ENCODE measurements around the gene ZBTB20.
A peak's percentile ranks its signal among the peaks of the same experiment; 100 is the strongest.

Gene ZBTB20

DNA sequence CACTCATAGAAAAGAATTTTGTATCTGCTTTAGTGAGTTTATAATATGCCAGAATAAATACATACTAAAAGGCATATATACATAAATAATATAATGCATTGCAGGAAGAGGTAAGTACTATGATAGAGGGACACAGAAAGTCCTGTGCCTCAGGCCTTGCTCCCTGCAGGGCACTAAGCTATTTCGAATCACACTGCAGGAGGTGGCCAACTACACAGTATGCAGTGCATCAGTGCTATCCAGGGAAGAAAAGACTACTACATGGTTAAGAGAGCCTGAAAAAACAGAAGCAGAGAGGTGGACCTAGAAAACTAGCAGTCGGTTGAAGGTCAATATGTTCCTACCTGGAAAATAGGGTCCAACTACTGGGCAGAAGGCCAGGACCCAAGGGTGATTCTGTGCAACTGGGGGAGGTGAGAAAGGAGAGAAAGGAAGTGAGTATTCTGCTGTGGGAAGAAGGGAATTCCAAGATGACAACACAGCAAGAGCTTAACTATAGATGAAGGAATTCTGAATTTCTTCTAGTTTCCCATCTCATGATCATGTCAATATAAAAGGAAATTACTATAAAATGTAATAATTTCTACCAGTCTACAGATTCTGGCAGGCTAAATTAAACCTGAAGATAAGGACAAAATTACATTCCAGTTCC is 218.0 kb downstream of the ZBTB20 start:
- Histone ChIP-seq H3K27ac (ENCODE audit: insufficient read depth in 1 of 2, low read depth in 1 of 2, low read length in 2 of 2, poor library complexity in 1 of 2, severe bottlenecking in 2 of 2) (no peak overlapping the region), H3K4me1 (ENCODE audit: control extremely low read depth in 1 of 4, control insufficient read depth in 4 of 4, insufficient read depth in 4 of 4, low read length in 3 of 4) (peaks cover 14 to 36% (median 21%) of the 10 kb centered on the region in 4 experiments), H3K4me3 (ENCODE audit: control insufficient read depth in 1 of 7, extremely low read depth in 1 of 7, insufficient read depth in 4 of 7, low read depth in 2 of 7, low read length in 6 of 7) (no peak overlapping the region), H3K36me3 (ENCODE audit: control insufficient read depth in 4 of 4, insufficient read depth in 4 of 4, low read length in 3 of 4) (peaks cover 0 to 3% (median 2%) of the 10 kb centered on the region in 4 experiments), H3K27me3 (replicated peaks in 2 of 5; ENCODE audit: control insufficient read depth in 4 of 5, insufficient read depth in 5 of 5, low read length in 4 of 5) (no peaks in the 10 kb centered on the region), H3K9me3 (ENCODE audit: control extremely low read depth in 1 of 5, control insufficient read depth in 4 of 5, insufficient read depth in 2 of 5, low read depth in 1 of 5, low read length in 4 of 5) (no peaks in the 10 kb centered on the region)
- no peak for DNase-seq
- ChIA-PET CTCF (interaction anchor here (1.3 kb wide), 1 partner anchor 60 kb away, joined by 3 read pairs; no protein-coding TSS in a partner anchor), POLR2A (no interaction called here)
- 100% methylated on average over 2 of the region's 2 CpGs for WGBS (ENCODE audit: insufficient coverage)

DNA sequence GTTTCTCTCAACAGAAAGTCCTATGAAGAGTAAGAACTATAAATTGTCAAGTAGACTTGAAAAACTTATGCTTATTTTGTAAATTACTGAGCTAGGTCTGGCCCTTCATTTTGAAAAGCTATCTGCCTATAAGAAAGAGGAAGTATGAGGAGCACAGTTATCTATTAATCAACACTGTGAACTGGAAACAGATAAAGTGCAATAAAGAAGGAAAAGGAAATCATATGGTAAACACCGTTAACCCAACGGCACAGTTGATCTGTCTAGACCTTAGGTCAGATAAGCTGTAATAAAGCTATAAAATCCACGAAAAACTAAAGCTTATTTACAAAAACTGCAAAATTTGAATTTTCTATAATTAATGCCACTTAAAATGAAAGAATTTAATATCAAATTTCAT is 242.5 kb downstream of the ZBTB20 start:
- ChIA-PET CTCF (interaction anchor here (1.3 to 1.9 kb wide), 4 partner anchors 17 to 76 kb away, joined by 3 to 11 read pairs (median 5); no protein-coding TSS in a partner anchor), POLR2A (no interaction called here)
- no peaks in the 10 kb centered on the region for H3K27me3 ChIP-seq (replicated peaks in 2 of 5; ENCODE audit: control insufficient read depth in 4 of 5, insufficient read depth in 5 of 5, low read length in 4 of 5)
- peaks cover 0 to 10% (median 0%) of the 10 kb centered on the region in 5 experiments for H3K9me3 ChIP-seq (ENCODE audit: control extremely low read depth in 1 of 5, control insufficient read depth in 4 of 5, insufficient read depth in 2 of 5, low read depth in 1 of 5, low read length in 4 of 5)
- H3K4me1 ChIP-seq (ENCODE audit: control extremely low read depth in 1 of 4, control insufficient read depth in 4 of 4, insufficient read depth in 4 of 4, low read length in 3 of 4) = peaks cover 12 to 55% (median 25%) of the 10 kb centered on the region in 4 experiments
- peak overlapping the region in 1 of 7 experiments; percentile 34 for H3K4me3 ChIP-seq (ENCODE audit: control insufficient read depth in 1 of 7, extremely low read depth in 1 of 7, insufficient read depth in 4 of 7, low read depth in 2 of 7, low read length in 6 of 7)
- no CpG with 5 or more reads among the region's 3 CpGs for WGBS (ENCODE audit: insufficient coverage)
- peaks cover 0 to 8% (median under 1%) of the 10 kb centered on the region in 4 experiments for H3K36me3 ChIP-seq (ENCODE audit: control insufficient read depth in 4 of 4, insufficient read depth in 4 of 4, low read length in 3 of 4)
- H3K27ac ChIP-seq (ENCODE audit: insufficient read depth in 1 of 2, low read depth in 1 of 2, low read length in 2 of 2, poor library complexity in 1 of 2, severe bottlenecking in 2 of 2) = peak overlapping the region; percentile 57 to 87
- peak; percentile 68 to 87 (median 74) for DNase-seq

DNA sequence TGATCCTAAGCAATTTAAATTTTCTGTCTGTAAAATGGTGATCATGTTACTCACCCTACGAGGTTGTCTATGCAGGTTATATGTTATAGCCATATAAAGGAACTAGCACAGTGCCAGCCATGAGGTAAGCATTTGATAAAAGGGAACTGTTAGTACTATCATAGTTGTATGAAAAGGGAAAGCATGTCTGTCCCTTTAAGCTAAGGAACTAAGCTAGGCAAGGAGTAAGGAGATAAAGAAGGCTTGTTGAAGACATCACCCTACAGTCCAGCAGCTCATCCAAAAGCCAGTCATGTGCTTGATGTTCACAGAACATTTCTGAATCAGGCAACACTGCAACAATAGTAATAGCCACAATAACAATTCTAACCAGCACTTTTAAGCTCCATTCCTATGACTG is 243.9 kb downstream of the ZBTB20 start:
- ChIA-PET CTCF (interaction anchor here (0.7 to 2.1 kb wide), 9 partner anchors 10 to 74 kb away, joined by 3 to 10 read pairs (median 3); no protein-coding TSS in a partner anchor), POLR2A (interaction anchor here (1.3 kb wide), 1 partner anchor 10 kb away, joined by 3 read pairs; no protein-coding TSS in a partner anchor)
- H3K9me3 ChIP-seq (ENCODE audit: control extremely low read depth in 1 of 5, control insufficient read depth in 4 of 5, insufficient read depth in 2 of 5, low read depth in 1 of 5, low read length in 4 of 5) = peaks cover 0 to 2% (median 0%) of the 10 kb centered on the region in 5 experiments
- H3K27ac ChIP-seq (ENCODE audit: insufficient read depth in 1 of 2, low read depth in 1 of 2, low read length in 2 of 2, poor library complexity in 1 of 2, severe bottlenecking in 2 of 2) = peak overlapping the region; percentile 19 to 87
- peaks cover 0 to 4% (median under 1%) of the 10 kb centered on the region in 4 experiments for H3K36me3 ChIP-seq (ENCODE audit: control insufficient read depth in 4 of 4, insufficient read depth in 4 of 4, low read length in 3 of 4)
- H3K4me3 ChIP-seq (ENCODE audit: control insufficient read depth in 1 of 7, extremely low read depth in 1 of 7, insufficient read depth in 4 of 7, low read depth in 2 of 7, low read length in 6 of 7) = no peak overlapping the region
- no peaks in the 10 kb centered on the region for H3K27me3 ChIP-seq (replicated peaks in 2 of 5; ENCODE audit: control insufficient read depth in 4 of 5, insufficient read depth in 5 of 5, low read length in 4 of 5)
- H3K4me1 ChIP-seq (ENCODE audit: control extremely low read depth in 1 of 4, control insufficient read depth in 4 of 4, insufficient read depth in 4 of 4, low read length in 3 of 4) = peaks cover 16 to 67% (median 26%) of the 10 kb centered on the region in 4 experiments
- DNase-seq = peak; percentile 20 to 79 (median 67)
- WGBS (ENCODE audit: insufficient coverage) = 29% methylated on average over 1 of the region's 1 CpG

DNA sequence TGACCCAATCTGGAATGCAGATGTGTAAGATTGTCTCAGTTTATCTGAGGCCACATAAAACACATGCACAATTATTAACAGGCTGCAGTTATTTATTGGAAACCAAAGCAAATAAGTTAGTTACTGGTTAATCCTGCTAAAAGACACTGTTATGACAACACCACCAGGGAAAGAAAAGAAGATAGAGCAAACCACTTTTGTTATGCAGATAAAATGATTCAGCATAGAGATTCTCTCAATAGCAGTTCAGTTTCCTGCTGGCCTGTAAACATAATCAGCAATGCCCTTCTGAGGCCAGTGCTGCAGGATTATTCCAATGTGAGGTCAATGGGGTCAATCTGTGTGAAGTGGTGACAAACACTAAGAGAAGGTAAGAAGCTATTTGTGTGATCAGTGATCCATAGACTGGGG is 244.4 kb downstream of the ZBTB20 start:
- peaks cover 16 to 67% (median 26%) of the 10 kb centered on the region in 4 experiments for H3K4me1 ChIP-seq (ENCODE audit: control extremely low read depth in 1 of 4, control insufficient read depth in 4 of 4, insufficient read depth in 4 of 4, low read length in 3 of 4)
- ChIA-PET CTCF (interaction anchor here (0.7 to 2.1 kb wide), 8 partner anchors 9 to 69 kb away, joined by 3 to 10 read pairs (median 3); no protein-coding TSS in a partner anchor), POLR2A (interaction anchor here (1.3 kb wide), 1 partner anchor 9 kb away, joined by 3 read pairs; no protein-coding TSS in a partner anchor)
- DNase-seq = peak in 1 of 3 donors; percentile 15
- H3K27me3 ChIP-seq (replicated peaks in 2 of 5; ENCODE audit: control insufficient read depth in 4 of 5, insufficient read depth in 5 of 5, low read length in 4 of 5) = no peaks in the 10 kb centered on the region
- H3K27ac ChIP-seq (ENCODE audit: insufficient read depth in 1 of 2, low read depth in 1 of 2, low read length in 2 of 2, poor library complexity in 1 of 2, severe bottlenecking in 2 of 2) = peak overlapping the region; percentile 19 to 87
- H3K4me3 ChIP-seq (ENCODE audit: control insufficient read depth in 1 of 7, extremely low read depth in 1 of 7, insufficient read depth in 4 of 7, low read depth in 2 of 7, low read length in 6 of 7) = no peak overlapping the region
- H3K9me3 ChIP-seq (ENCODE audit: control extremely low read depth in 1 of 5, control insufficient read depth in 4 of 5, insufficient read depth in 2 of 5, low read depth in 1 of 5, low read length in 4 of 5) = no peaks in the 10 kb centered on the region
- H3K36me3 ChIP-seq (ENCODE audit: control insufficient read depth in 4 of 4, insufficient read depth in 4 of 4, low read length in 3 of 4) = peaks cover 0 to 1% (median 0%) of the 10 kb centered on the region in 4 experiments

DNA sequence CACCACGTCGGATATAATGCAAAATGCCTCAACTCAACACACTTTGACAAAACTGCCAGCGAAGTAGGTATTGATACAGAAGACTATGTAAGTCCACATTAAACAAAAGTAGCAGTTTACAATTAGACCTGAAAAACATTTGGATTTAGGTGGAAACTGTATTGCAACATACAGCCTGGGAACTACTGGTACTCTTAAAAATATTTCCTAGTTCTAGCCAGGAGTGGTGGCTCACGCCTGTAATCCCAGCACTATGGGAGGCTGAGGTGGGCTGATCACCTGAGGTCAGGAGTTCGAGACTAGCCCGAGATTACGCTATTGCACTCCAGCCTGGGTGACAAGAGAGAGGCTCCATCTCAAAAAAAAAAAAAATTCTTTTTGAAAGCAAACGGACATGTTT is 246.2 kb downstream of the ZBTB20 start:
- POLR2A ChIA-PET = no interaction called here

DNA sequence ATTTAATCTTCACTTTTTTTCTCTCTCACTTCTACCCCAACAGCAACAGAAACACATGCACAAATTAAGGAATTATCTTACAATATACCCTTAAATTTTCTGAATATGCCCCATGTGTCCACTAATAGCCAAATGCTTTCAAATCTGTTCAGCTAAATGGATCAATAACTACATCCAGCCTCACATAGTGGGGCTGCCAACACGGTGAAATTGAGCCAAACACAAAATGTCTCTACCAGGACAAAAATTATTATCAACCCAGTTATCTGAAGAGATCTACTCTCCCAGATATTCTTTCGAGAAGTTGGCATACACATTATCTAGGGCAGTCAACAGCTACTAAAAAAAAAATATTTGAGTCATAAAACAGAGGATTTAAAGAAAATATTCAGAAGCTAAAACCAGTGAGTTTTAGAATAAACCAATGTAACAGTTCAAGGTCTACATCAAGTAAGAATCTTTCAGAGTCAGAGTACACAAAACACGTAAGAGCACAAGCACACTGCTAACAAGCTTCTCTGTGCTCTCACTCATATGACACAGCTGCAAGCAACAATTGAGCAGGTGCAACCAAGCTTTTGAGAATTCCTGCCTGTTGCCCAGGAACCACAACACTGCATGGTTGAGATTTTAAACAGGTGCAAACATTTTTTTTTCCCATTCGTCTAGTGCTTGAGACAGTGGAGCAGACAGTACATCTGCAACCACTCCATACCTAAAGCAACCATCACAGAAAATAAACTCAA is 247.7 kb downstream of the ZBTB20 start:
- H3K4me1 ChIP-seq (ENCODE audit: control extremely low read depth in 1 of 4, control insufficient read depth in 4 of 4, insufficient read depth in 4 of 4, low read length in 3 of 4) = peaks cover 16 to 54% (median 18%) of the 10 kb centered on the region in 4 experiments
- 0% methylated on average over 1 of the region's 4 CpGs for WGBS (ENCODE audit: insufficient coverage)
- POLR2A ChIA-PET = no interaction called here
- H3K27ac ChIP-seq (ENCODE audit: insufficient read depth in 1 of 2, low read depth in 1 of 2, low read length in 2 of 2, poor library complexity in 1 of 2, severe bottlenecking in 2 of 2) = peak overlapping the region; percentile 18 to 72
- peak overlapping the region in 4 of 7 experiments; percentile 44 to 70 (median 55) for H3K4me3 ChIP-seq (ENCODE audit: control insufficient read depth in 1 of 7, extremely low read depth in 1 of 7, insufficient read depth in 4 of 7, low read depth in 2 of 7, low read length in 6 of 7)
- no peaks in the 10 kb centered on the region for H3K9me3 ChIP-seq (ENCODE audit: control extremely low read depth in 1 of 5, control insufficient read depth in 4 of 5, insufficient read depth in 2 of 5, low read depth in 1 of 5, low read length in 4 of 5)
- H3K36me3 ChIP-seq (ENCODE audit: control insufficient read depth in 4 of 4, insufficient read depth in 4 of 4, low read length in 3 of 4) = peaks cover 0 to 2% (median 0%) of the 10 kb centered on the region in 4 experiments
- CTCF ChIA-PET = interaction anchor here (0.5 to 1.4 kb wide), 4 partner anchors 9 to 31 kb away, joined by 3 to 7 read pairs (median 4); no protein-coding TSS in a partner anchor
- DNase-seq = peak in 2 of 3 donors; percentile 51 to 70
- no peaks in the 10 kb centered on the region for H3K27me3 ChIP-seq (replicated peaks in 2 of 5; ENCODE audit: control insufficient read depth in 4 of 5, insufficient read depth in 5 of 5, low read length in 4 of 5)

More for the DNA sequence above, 246.2 kb downstream of the ZBTB20 start:
- Histone ChIP-seq H3K27ac (ENCODE audit: insufficient read depth in 1 of 2, low read depth in 1 of 2, low read length in 2 of 2, poor library complexity in 1 of 2, severe bottlenecking in 2 of 2) (peak overlapping the region in 1 of 2 experiments; percentile 73), H3K27me3 (replicated peaks in 2 of 5; ENCODE audit: control insufficient read depth in 4 of 5, insufficient read depth in 5 of 5, low read length in 4 of 5) (no peaks in the 10 kb centered on the region), H3K36me3 (ENCODE audit: control insufficient read depth in 4 of 4, insufficient read depth in 4 of 4, low read length in 3 of 4) (peaks cover 0 to 2% (median 0%) of the 10 kb centered on the region in 4 experiments), H3K4me3 (ENCODE audit: control insufficient read depth in 1 of 7, extremely low read depth in 1 of 7, insufficient read depth in 4 of 7, low read depth in 2 of 7, low read length in 6 of 7) (peak overlapping the region in 5 of 7 experiments; percentile 32 to 65 (median 37)), H3K4me1 (ENCODE audit: control extremely low read depth in 1 of 4, control insufficient read depth in 4 of 4, insufficient read depth in 4 of 4, low read length in 3 of 4) (peaks cover 16 to 66% (median 23%) of the 10 kb centered on the region in 4 experiments), H3K9me3 (ENCODE audit: control extremely low read depth in 1 of 5, control insufficient read depth in 4 of 5, insufficient read depth in 2 of 5, low read depth in 1 of 5, low read length in 4 of 5) (no peaks in the 10 kb centered on the region)
- CTCF ChIA-PET = no interaction called here
- 82% methylated on average over 6 of the region's 8 CpGs for WGBS (ENCODE audit: insufficient coverage)
- no peak for DNase-seq

Measured in common myeloid progenitor, CD34-positive (primary cell).